Occipital lobe (tissue), 2 donors: ENCODE results near the gene SLC2A6. TPM values are rescaled to one million over a fixed set of nuclear protein-coding genes. Genes with fewer than 3 reads are reported as not detected.

Experiments used
- DNase-seq: peaks from one replicate; lab custom pipeline; 2025; lab: John Stamatoyannopoulos, UW
- total RNA-seq: library from RNA; depleted of rRNA; stranded (reverse); fragments of >200 nt; gene quantifications from one replicate; pipeline ENCODE4 v1.2.3, GENCODE V29; 2014

SLC2A6 gene
- total RNA-seq, 1 donor from 2014 or later = 17.2 TPM

- no peak for DNase-seq
These were observed 37.5 kb upstream of the SLC2A6 start for GRCh38 chr9:133516256-133516960.

GRCh38 chr9:133515615-133516255, 36.8 kb upstream of the SLC2A6 start:
- no peak for DNase-seq

- DNase-seq = no peak
These were observed 36.3 kb upstream of the SLC2A6 start for GRCh38 chr9:133515240-133515610.

GRCh38 chr9:133514460-133515239, 35.8 kb upstream of the SLC2A6 start:
- no peak for DNase-seq

- no peak for DNase-seq
These were observed 34.6 kb upstream of the SLC2A6 start for GRCh38 chr9:133513214-133514100.

- DNase-seq = no peak
These were observed 33.6 kb upstream of the SLC2A6 start for GRCh38 chr9:133512253-133513213.

- no peak for DNase-seq
These were observed 32.7 kb upstream of the SLC2A6 start for GRCh38 chr9:133511607-133512006.

- no peak for DNase-seq
These were observed 32.1 kb upstream of the SLC2A6 start for GRCh38 chr9:133510926-133511505.

- no peak for DNase-seq
These were observed 30.5 kb upstream of the SLC2A6 start for GRCh38 chr9:133509179-133510083.

GRCh38 chr9:133508046-133508445, 29.1 kb upstream of the SLC2A6 start:
- no peak for DNase-seq

- no peak for DNase-seq
These were observed 28.5 kb upstream of the SLC2A6 start for GRCh38 chr9:133507246-133507965.

GRCh38 chr9:133506653-133507038, 27.7 kb upstream of the SLC2A6 start:
- DNase-seq = no peak

- DNase-seq = no peak
These were observed 27.2 kb upstream of the SLC2A6 start for GRCh38 chr9:133505901-133506652.

GRCh38 chr9:133505186-133505830, 26.4 kb upstream of the SLC2A6 start:
- no peak for DNase-seq

GRCh38 chr9:133502112-133502511, 23.2 kb upstream of the SLC2A6 start:
- DNase-seq = no peak

- no peak for DNase-seq
These were observed 21.0 kb upstream of the SLC2A6 start for GRCh38 chr9:133499892-133500270.
